HG03469 (cell line): ENCODE data around the gene LGALS7B.
"Not testable (repeated sequence)": the region's sequence is repeated elsewhere in the genome, so short reads cannot be mapped to it uniquely, and the experiment has no call there.

Source experiments
- ATAC-seq: cut with Tn5 transposase; IDR thresholded peaks from one replicate; pipeline ENCODE4 v1.9.1; 2021; ENCODE audit warnings: mild to moderate bottlenecking, moderate library complexity, moderate number of reproducible peaks; ENCODE audit not compliant: unreplicated experiment

The LGALS7B gene

GRCh38 chr19:38769635-38770211, 19.3 kb upstream of the LGALS7B start:
- no peak for ATAC-seq

- ATAC-seq: not testable (repeated sequence)
These were observed 18.6 kb upstream of the LGALS7B start for GRCh38 chr19:38770228-38770948.

- not testable (repeated sequence) for ATAC-seq
These were observed 18.1 kb upstream of the LGALS7B start for GRCh38 chr19:38770949-38771275.

GRCh38 chr19:38771569-38771968, 17.4 kb upstream of the LGALS7B start:
- ATAC-seq: not testable (repeated sequence)

GRCh38 chr19:38773469-38774177, 15.4 kb upstream of the LGALS7B start, which contains the start of gene LGALS7:
LGALS7 (minus strand) TSS chr19:38773517; CDS start chr19:38773492, 25 bp downstream.
- ATAC-seq: no peak

- no peak for ATAC-seq
These were observed 14.6 kb upstream of the LGALS7B start for GRCh38 chr19:38774181-38774950.

- ATAC-seq: no peak
These were observed 10.3 kb upstream of the LGALS7B start for GRCh38 chr19:38778733-38779132.

GRCh38 chr19:38780443-38780842, 8.6 kb upstream of the LGALS7B start:
- no peak for ATAC-seq

GRCh38 chr19:38781058-38781457, 7.9 kb upstream of the LGALS7B start:
- ATAC-seq: no peak

GRCh38 chr19:38782212-38782611, 6.8 kb upstream of the LGALS7B start:
- not testable (repeated sequence) for ATAC-seq

- no peak for ATAC-seq
These were observed 4.8 kb upstream of the LGALS7B start for GRCh38 chr19:38784224-38784623.

- ATAC-seq: no peak
These were observed 3.8 kb upstream of the LGALS7B start for GRCh38 chr19:38785187-38785699.

- not testable (repeated sequence) for ATAC-seq
These were observed 2.9 kb upstream of the LGALS7B start for GRCh38 chr19:38786061-38786460.

- no peak for ATAC-seq
These were observed 2.3 kb upstream of the LGALS7B start for GRCh38 chr19:38786572-38787265.

- not testable (repeated sequence) for ATAC-seq
These were observed 1.8 kb downstream of the LGALS7B start for GRCh38 chr19:38790507-38791403.

- not testable (repeated sequence) for ATAC-seq
These were observed 2.6 kb downstream of the LGALS7B start for GRCh38 chr19:38791451-38792064.

GRCh38 chr19:38792250-38793111, 3.5 kb downstream of the LGALS7B start:
- ATAC-seq: no peak

- ATAC-seq: no peak
These were observed 4.2 kb downstream of the LGALS7B start for GRCh38 chr19:38793177-38793576.
